Upper lobe of left lung (tissue), 4 donors: ENCODE results near the gene S1PR5.

Experiments
- EP300 ChIP-seq, 4 donors: sonication (generic); formaldehyde crosslinking; IDR thresholded peaks; one replicate each; pipeline ENCODE4 v1.5.1; 2017; ENCODE audit warnings: antibody characterized with exemption in 4 of 4, control low read depth in 2 of 4
- POLR2A ChIP-seq, 4 donors: fragments of 450-650 bp; IDR thresholded peaks; one replicate each; pipeline ENCODE4 v1.5.1; 2016 to 2017; ENCODE audit warnings: antibody characterized with exemption in 4 of 4, mild to moderate bottlenecking in 2 of 4
- TF ChIP-seq, protein P1 (sequence below), 6 experiments: fragments of 450-650 bp in 4 of 6; fragments of 200-600 bp in 2 of 6; sonication (generic) in 2 of 6; IDR thresholded peaks; one replicate each; pipeline ENCODE4 v1.5.1; 2016 to 2019; ENCODE audit warnings: antibody characterized with exemption in 6 of 6

DNA sequence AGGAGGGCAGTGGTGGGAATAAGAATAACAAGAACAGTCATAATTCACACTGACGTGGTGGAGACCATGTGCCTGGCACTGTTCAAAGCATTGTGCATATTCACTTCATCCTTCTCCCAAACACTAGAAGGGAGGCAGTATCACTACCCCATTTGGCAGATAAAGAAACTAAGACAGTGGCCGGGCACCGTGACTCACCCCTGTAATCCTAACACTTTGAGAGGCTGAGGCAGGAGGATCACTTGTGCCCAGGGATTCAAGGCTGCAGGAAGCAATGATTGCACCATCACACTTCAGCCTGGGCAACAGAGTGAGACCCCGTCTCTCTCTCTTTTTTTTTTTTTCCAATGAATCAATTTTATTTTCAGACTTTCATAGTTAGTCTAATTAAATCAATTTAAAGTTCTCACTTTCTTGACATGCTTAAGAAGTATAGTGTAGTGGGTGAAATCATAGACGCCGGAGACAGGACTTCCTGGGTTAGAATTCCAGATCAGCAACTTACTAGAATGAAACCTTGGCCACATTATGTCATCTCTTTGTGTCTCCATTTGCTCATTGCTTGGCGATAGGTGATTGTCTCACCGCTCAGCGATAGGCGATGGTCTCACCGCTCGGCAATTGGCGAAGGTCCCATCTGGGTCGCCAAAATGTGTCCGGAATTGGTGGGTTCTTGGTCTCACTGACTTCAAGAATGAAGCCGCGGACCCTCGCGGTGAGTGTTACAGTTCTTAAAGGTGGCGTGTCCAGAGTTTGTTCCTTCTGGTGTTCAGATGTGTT, 21.1 kb upstream of the S1PR5 start:
- TF ChIP-seq POLR2A (IDR thresholded peaks at IDR 0.05) (no peak), EP300 (IDR thresholded peaks at IDR 0.05) (no peak)
- TF ChIP-seq, protein P1, sequence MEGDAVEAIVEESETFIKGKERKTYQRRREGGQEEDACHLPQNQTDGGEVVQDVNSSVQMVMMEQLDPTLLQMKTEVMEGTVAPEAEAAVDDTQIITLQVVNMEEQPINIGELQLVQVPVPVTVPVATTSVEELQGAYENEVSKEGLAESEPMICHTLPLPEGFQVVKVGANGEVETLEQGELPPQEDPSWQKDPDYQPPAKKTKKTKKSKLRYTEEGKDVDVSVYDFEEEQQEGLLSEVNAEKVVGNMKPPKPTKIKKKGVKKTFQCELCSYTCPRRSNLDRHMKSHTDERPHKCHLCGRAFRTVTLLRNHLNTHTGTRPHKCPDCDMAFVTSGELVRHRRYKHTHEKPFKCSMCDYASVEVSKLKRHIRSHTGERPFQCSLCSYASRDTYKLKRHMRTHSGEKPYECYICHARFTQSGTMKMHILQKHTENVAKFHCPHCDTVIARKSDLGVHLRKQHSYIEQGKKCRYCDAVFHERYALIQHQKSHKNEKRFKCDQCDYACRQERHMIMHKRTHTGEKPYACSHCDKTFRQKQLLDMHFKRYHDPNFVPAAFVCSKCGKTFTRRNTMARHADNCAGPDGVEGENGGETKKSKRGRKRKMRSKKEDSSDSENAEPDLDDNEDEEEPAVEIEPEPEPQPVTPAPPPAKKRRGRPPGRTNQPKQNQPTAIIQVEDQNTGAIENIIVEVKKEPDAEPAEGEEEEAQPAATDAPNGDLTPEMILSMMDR (IDR thresholded peaks at IDR 0.05): no peak
